HG03575 (cell line): Measurements from ENCODE around the gene S100A6.
"Not testable (repeated sequence)": the region's sequence is repeated elsewhere in the genome, so short reads cannot be mapped to it uniquely, and the experiment has no call there.

Source experiments
- ATAC-seq: cut with Tn5 transposase; IDR thresholded peaks from one replicate; pipeline ENCODE4 v1.9.1; 2021; ENCODE audit not compliant: unreplicated experiment, insufficient number of reproducible peaks, low FRiP score; ENCODE audit errors: extremely low read depth

Gene S100A6

GRCh38 chr1:153566414-153567371 lies 30.9 kb upstream of the S100A6 start:
- no peak for ATAC-seq

GRCh38 chr1:153565529-153566374 lies 30.0 kb upstream of the S100A6 start, which contains the start of gene S100A2:
Gene S100A2, minus strand, starts transcription at chr1:153565844. Its CDS starts 1,967 bp downstream, at chr1:153563877.
- no peak for ATAC-seq

- ATAC-seq, result no peak
Observed at GRCh38 chr1:153563991-153564390, 28.2 kb upstream of the S100A6 start.

- ATAC-seq, result no peak
Observed at GRCh38 chr1:153563483-153563901, 27.7 kb upstream of the S100A6 start.

GRCh38 chr1:153562021-153562420 lies 26.2 kb upstream of the S100A6 start:
- not testable (repeated sequence) for ATAC-seq

- no peak for ATAC-seq
Observed at GRCh38 chr1:153561466-153561985, 25.7 kb upstream of the S100A6 start.

- ATAC-seq, result no peak
Observed at GRCh38 chr1:153560771-153561465, 25.1 kb upstream of the S100A6 start.

- ATAC-seq, result no peak
Observed at GRCh38 chr1:153560241-153560640, 24.4 kb upstream of the S100A6 start.

- no peak for ATAC-seq
Observed at GRCh38 chr1:153557877-153558276, 22.1 kb upstream of the S100A6 start.

- no peak for ATAC-seq
Observed at GRCh38 chr1:153556348-153556747, 20.6 kb upstream of the S100A6 start.

- ATAC-seq, result no peak
Observed at GRCh38 chr1:153553830-153554541, 18.2 kb upstream of the S100A6 start.

- ATAC-seq, result no peak
Observed at GRCh38 chr1:153553096-153553495, 17.3 kb upstream of the S100A6 start.

GRCh38 chr1:153552335-153552734 lies 16.5 kb upstream of the S100A6 start:
- ATAC-seq, result no peak

- ATAC-seq, result no peak
Observed at GRCh38 chr1:153550827-153551500, 15.2 kb upstream of the S100A6 start.

GRCh38 chr1:153550398-153550758 lies 14.6 kb upstream of the S100A6 start:
- no peak for ATAC-seq

GRCh38 chr1:153549741-153550397 lies 14.1 kb upstream of the S100A6 start:
- ATAC-seq, result no peak
